GM21529 (cell line): ENCODE results near the gene PLEKHH1.

ENCODE experiments used
- ATAC-seq: cut with Tn5 transposase; IDR thresholded peaks from one replicate; pipeline ENCODE4 v1.9.1; 2021; ENCODE audit not compliant: unreplicated experiment

PLEKHH1 gene

GRCh38 chr14:67562025-67562775 is 29.1 kb downstream of the PLEKHH1 start:
- ATAC-seq, result no peak

GRCh38 chr14:67562776-67563150 is 29.7 kb downstream of the PLEKHH1 start:
- ATAC-seq, result no peak

GRCh38 chr14:67564236-67564635 is 31.1 kb downstream of the PLEKHH1 start:
- ATAC-seq, result no peak

GRCh38 chr14:67566908-67567307 is 33.8 kb downstream of the PLEKHH1 start:
- ATAC-seq, result no peak

- no peak for ATAC-seq
These were observed 34.6 kb downstream of the PLEKHH1 start for GRCh38 chr14:67567654-67568053.

GRCh38 chr14:67569011-67569650 is 36.0 kb downstream of the PLEKHH1 start:
- ATAC-seq, result no peak

GRCh38 chr14:67569651-67570290 is 36.7 kb downstream of the PLEKHH1 start:
- no peak for ATAC-seq

GRCh38 chr14:67570453-67570852 is 37.4 kb downstream of the PLEKHH1 start:
- no peak for ATAC-seq

GRCh38 chr14:67571275-67571990 is 38.3 kb downstream of the PLEKHH1 start:
- ATAC-seq, result no peak

GRCh38 chr14:67571991-67572323 is 38.9 kb downstream of the PLEKHH1 start:
- no peak for ATAC-seq

- no peak for ATAC-seq
These were observed 39.5 kb downstream of the PLEKHH1 start for GRCh38 chr14:67572608-67573007.

GRCh38 chr14:67573228-67574010 is 40.3 kb downstream of the PLEKHH1 start:
- no peak for ATAC-seq

- ATAC-seq, result no peak
These were observed 41.1 kb downstream of the PLEKHH1 start for GRCh38 chr14:67574156-67574555.

GRCh38 chr14:67574806-67575205 is 41.7 kb downstream of the PLEKHH1 start:
- ATAC-seq, result no peak

- no peak for ATAC-seq
These were observed 42.6 kb downstream of the PLEKHH1 start for GRCh38 chr14:67575684-67576083.

- ATAC-seq, result no peak
These were observed 43.3 kb downstream of the PLEKHH1 start for GRCh38 chr14:67576216-67576955.

GRCh38 chr14:67577181-67577808 is 44.2 kb downstream of the PLEKHH1 start:
- ATAC-seq, result no peak

GRCh38 chr14:67577909-67578749 is 45.0 kb downstream of the PLEKHH1 start:
- no peak for ATAC-seq

GRCh38 chr14:67579040-67579439 is 46.0 kb downstream of the PLEKHH1 start:
- no peak for ATAC-seq
